T-cell (primary cell): ENCODE results near the gene ELOVL7. TPM values are rescaled to one million over a fixed set of nuclear protein-coding genes. Genes with fewer than 3 reads are reported as not detected.

ENCODE experiments used
- ATAC-seq, 4 experiments: fragments of 200-7000 bp in 3 of 4; fragments of 150-1000 bp in 1 of 4; cut with Tn5 transposase; replicated peaks in 1 of 4; 1 replicate in 3 of 4; 2 replicates in 1 of 4; pipeline ENCODE4 v1.10.0; 2021; ENCODE audit warnings: moderate library complexity in 3 of 4, mild to moderate bottlenecking in 2 of 4, moderate number of reproducible peaks in 1 of 4
- CTCF ChIA-PET, 2 donors: fragments of 300-600 bp; sonication (Branson Sonifier 250); formaldehyde crosslinking; loops; one replicate each; lab custom pipeline; 2022; ENCODE audit warnings: antibody characterized with exemption in 2 of 2; lab: Charles Lee
- POLR2A ChIA-PET, 2 donors: fragments of 300-600 bp; sonication (Branson Sonifier 250); formaldehyde crosslinking; loops; one replicate each; lab custom pipeline; 2022; ENCODE audit warnings: antibody characterized with exemption in 2 of 2; lab: Charles Lee
- DNase-seq, 35 experiments: peaks; one replicate each; pipeline versions ENCODE4 v3.0.0 to v3.0.0-alpha.2; 2013 to 2023
- H3K27ac ChIP-seq: one replicate; pipeline ENCODE4 v1.5.1; 2013; ENCODE audit warnings: low read length
- H3K27me3 ChIP-seq, 2 experiments: replicated peaks in 1 of 2; 1 replicate in 1 of 2; 2 replicates in 1 of 2; pipeline versions ENCODE4 v1.6.1 to v1.7.0; 2013; ENCODE audit warnings: low read length in 1 of 2, mixed read lengths in 1 of 2; ENCODE audit not compliant: control insufficient read depth in 2 of 2, insufficient read depth in 2 of 2; ENCODE audit errors: extremely low read depth in 1 of 2
- H3K36me3 ChIP-seq, 2 donors: 1 replicate in 1 of 2; 2 replicates in 1 of 2; pipeline versions ENCODE4 v1.6.1 to v1.7.0; 2013; ENCODE audit warnings: low read length in 1 of 2; ENCODE audit not compliant: control insufficient read depth in 2 of 2, insufficient read depth in 1 of 2; ENCODE audit errors: extremely low read depth in 1 of 2
- H3K4me1 ChIP-seq, 2 experiments: 1 replicate in 1 of 2; 2 replicates in 1 of 2; pipeline versions ENCODE4 v1.6.1 to v1.7.0; 2013; ENCODE audit warnings: low read length in 2 of 2, mixed read lengths in 1 of 2; ENCODE audit not compliant: insufficient read depth in 2 of 2, control insufficient read depth in 1 of 2; ENCODE audit errors: extremely low read depth in 1 of 2
- H3K4me3 ChIP-seq, 2 donors: 1 replicate in 1 of 2; 2 replicates in 1 of 2; pipeline versions ENCODE4 v1.5.1 to v1.7.0; 2013; ENCODE audit warnings: mild to moderate bottlenecking in 2 of 2, low read length in 1 of 2, moderate library complexity in 1 of 2; ENCODE audit not compliant: control insufficient read depth in 1 of 2; ENCODE audit errors: extremely low read depth in 1 of 2
- H3K9me3 ChIP-seq: 2 replicates; pipeline ENCODE4 v1.7.0; 2013
- H3K27ac Mint-ChIP-seq, 2 donors: one replicate each; pipeline ENCODE4 v1.8.0; 2020 to 2021; ENCODE audit warnings: mild to moderate bottlenecking in 2 of 2, mixed read lengths in 2 of 2
- H3K27me3 Mint-ChIP-seq, 2 donors: one replicate each; pipeline ENCODE4 v1.8.0; 2021 to 2022; ENCODE audit warnings: mixed read lengths in 2 of 2
- H3K36me3 Mint-ChIP-seq: one replicate; pipeline ENCODE4 v1.8.0; 2021; ENCODE audit warnings: mixed read lengths
- H3K4me1 Mint-ChIP-seq, 3 donors: one replicate each; pipeline ENCODE4 v1.8.0; 2020 to 2022; ENCODE audit warnings: mixed read lengths in 3 of 3, mild to moderate bottlenecking in 1 of 3
- H3K4me3 Mint-ChIP-seq, 3 donors: one replicate each; pipeline ENCODE4 v1.8.0; 2020 to 2022; ENCODE audit warnings: mild to moderate bottlenecking in 3 of 3, mixed read lengths in 3 of 3, moderate library complexity in 3 of 3
- H3K9me3 Mint-ChIP-seq, 3 donors: one replicate each; pipeline ENCODE4 v1.8.0; 2020 to 2022; ENCODE audit warnings: mixed read lengths in 3 of 3
- WGBS: methylation state at CpG from one replicate; pipeline ENCODE4 v1.1.5; 2013; ENCODE audit warnings: missing lambda C conversion rate; ENCODE audit not compliant: insufficient coverage; 5-methylcytosine and 5-hydroxymethylcytosine counted together
- total RNA-seq, 35 experiments: library from RNA in 6 of 35; stranded (reverse) in 6 of 35; fragments of 120-200 nt in 1 of 35; gene quantifications; one replicate each; pipeline versions ENCODE4 v1.2.1 to v1.2.4 and lab custom pipeline; 2013 to 2026

ELOVL7 gene
- total RNA-seq, 5 donors from 2014 or later (not counting 1 experiment from before 2014, with no cell fraction given): 0.13 to 0.70 (median 0.29) TPM

GRCh38 chr5:60705144-60705543, 138.9 kb downstream of the ELOVL7 start:
- Histone ChIP-seq H3K4me1 (peaks cover 8 to 14% of the 10 kb centered on the region in 2 experiments), H3K4me3 (no peak overlapping the region), H3K9me3 (no peaks in the 10 kb centered on the region), H3K36me3 (no peaks in the 10 kb centered on the region), H3K27me3 (peaks cover 0 to 4% of the 10 kb centered on the region in 2 experiments), H3K27ac (no peak overlapping the region)
- no peak for DNase-seq
- H3K27me3 Mint-ChIP-seq: peaks cover 0 to 2% of the 10 kb centered on the region in 2 donors
- H3K4me3 Mint-ChIP-seq: no peak overlapping the region
- CTCF ChIA-PET: interaction anchor here (0.7 to 2.4 kb wide), 3 partner anchors 17 to 1873 kb away, joined by 3 to 8 read pairs (median 3); no protein-coding TSS in a partner anchor
- no peaks in the 10 kb centered on the region for H3K36me3 Mint-ChIP-seq
- H3K4me1 Mint-ChIP-seq: peaks cover 6 to 18% (median 11%) of the 10 kb centered on the region in 3 donors
- H3K9me3 Mint-ChIP-seq: no peaks in the 10 kb centered on the region
- ATAC-seq: no peak
- H3K27ac Mint-ChIP-seq: no peak overlapping the region
- POLR2A ChIA-PET: no interaction called here

GRCh38 chr5:60703944-60704343, 140.1 kb downstream of the ELOVL7 start:
- H3K36me3 ChIP-seq: no peaks in the 10 kb centered on the region
- POLR2A ChIA-PET: no interaction called here
- H3K27me3 ChIP-seq: peaks cover 0 to 7% of the 10 kb centered on the region in 2 experiments
- Mint-ChIP-seq H3K36me3 (no peaks in the 10 kb centered on the region), H3K27me3 (no peaks in the 10 kb centered on the region), H3K9me3 (no peaks in the 10 kb centered on the region), H3K27ac (no peak overlapping the region), H3K4me1 (peaks cover 14 to 20% (median 16%) of the 10 kb centered on the region in 3 donors), H3K4me3 (no peak overlapping the region)
- no peak overlapping the region for H3K27ac ChIP-seq
- no peak for DNase-seq
- peaks cover 10 to 22% of the 10 kb centered on the region in 2 experiments for H3K4me1 ChIP-seq
- no peaks in the 10 kb centered on the region for H3K9me3 ChIP-seq
- ATAC-seq: no peak
- CTCF ChIA-PET: interaction anchor here in 1 of 2 donors (0.9 to 2.4 kb wide), 2 partner anchors 22 to 35 kb away, joined by 4 to 8 read pairs; no protein-coding TSS in a partner anchor
- H3K4me3 ChIP-seq: no peak overlapping the region
- no CpG with 5 or more reads among the region's 2 CpGs for WGBS

Other genes starting within 250 kb of the ELOVL7 start
- gene DEPDC1B, start 144.1 kb downstream of the ELOVL7 start, total RNA-seq: under 1 TPM; 0.44 to 0.98 (median 0.64) TPM
- 10 to 100 TPM in 1 of 5 donors, 1 to 10 TPM in 4; 6.8 to 10.1 (median 7.3) TPM for gene ERCC8, start 100.8 kb upstream of the ELOVL7 start, total RNA-seq
- 10 to 100 TPM; 10.8 to 18.4 (median 18.0) TPM for gene NDUFAF2, start 100.9 kb upstream of the ELOVL7 start, total RNA-seq